ENCODE results near the gene ARVCF. TPM values are rescaled to one million over a fixed set of nuclear protein-coding genes. Genes with fewer than 3 reads are reported as not detected.

The ARVCF gene
- total RNA-seq, 1 donor from 2014 or later, result 18.7 TPM

DNA sequence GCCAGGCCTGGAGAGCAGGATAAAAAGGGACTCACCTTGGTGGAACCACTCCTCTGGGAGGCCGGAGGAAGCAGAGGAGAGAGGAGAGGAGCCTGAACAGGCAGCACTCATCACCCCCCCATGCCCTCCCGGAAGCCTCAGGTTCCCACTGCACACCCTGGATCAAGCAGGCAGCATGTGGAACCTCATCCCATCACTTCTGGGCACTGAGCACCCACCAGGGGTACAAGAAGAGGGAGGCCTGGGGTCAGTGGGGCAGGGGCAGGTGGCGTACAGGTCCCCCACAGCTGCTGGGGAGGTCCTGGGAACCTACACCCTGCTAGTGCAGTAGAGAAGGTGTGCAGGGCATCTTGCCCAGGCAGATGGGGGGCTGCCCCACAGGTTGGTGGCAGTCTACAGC is 40.0 kb downstream of the ARVCF start:
- DNase-seq (ENCODE audit: low spot score) (no peak), ATAC-seq (no peak)

DNA sequence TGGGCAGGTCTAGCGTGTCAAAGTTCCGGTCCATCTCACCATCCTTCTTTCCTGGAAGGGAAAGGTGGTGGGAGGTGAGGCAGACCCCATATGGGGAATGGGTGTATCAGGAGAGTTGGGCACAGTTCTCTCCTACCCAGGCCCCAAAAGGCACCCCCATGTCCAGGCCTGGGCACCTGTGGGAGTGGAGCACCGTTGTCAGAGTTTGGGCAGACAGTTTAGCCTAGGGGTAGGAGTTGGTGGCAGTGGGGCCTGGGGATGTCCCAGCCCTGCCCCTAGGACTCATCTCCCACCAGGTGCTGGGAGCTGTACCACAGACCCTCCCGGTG is 41.0 kb downstream of the ARVCF start:
- DNase-seq (ENCODE audit: low spot score) (no peak), ATAC-seq (no peak)

DNA sequence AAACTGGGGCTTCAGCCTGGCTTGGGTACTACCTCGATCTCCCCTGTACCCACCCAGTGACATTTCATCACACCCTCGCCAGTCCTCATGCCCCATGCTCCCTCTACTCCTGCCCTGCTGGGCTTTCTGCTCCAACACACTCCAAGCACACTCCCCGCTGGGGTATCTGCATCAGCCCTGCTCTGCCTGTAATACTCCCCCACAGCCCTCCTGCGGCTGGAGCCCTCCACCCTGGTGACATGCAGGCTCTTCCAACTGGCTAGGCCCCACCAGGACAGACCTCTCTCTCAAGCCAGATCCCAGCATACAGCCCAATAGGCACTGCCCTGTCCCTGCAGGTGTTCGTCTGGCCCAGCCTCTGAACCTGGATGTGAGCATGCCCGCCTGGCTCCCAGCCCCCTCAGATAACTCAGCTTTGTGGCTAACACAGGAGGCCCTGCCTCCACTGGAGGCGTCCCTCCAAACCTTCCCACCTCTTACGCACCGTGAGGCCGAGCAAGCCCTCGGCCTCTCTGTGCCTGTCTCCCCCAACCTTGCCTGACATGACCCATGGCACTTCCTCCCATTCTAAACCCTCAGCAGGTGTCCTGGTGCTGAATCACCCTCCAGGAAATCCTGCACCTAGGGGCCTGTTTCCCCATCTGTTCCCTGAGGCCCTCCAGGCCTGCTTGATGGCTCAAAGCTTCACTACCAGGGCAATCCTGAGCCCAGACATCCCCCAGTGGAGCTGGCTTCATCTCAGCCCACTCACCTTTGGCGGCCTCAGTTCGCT is 41.5 kb downstream of the ARVCF start:
- ATAC-seq (no peak), DNase-seq (ENCODE audit: low spot score) (no peak)

DNA sequence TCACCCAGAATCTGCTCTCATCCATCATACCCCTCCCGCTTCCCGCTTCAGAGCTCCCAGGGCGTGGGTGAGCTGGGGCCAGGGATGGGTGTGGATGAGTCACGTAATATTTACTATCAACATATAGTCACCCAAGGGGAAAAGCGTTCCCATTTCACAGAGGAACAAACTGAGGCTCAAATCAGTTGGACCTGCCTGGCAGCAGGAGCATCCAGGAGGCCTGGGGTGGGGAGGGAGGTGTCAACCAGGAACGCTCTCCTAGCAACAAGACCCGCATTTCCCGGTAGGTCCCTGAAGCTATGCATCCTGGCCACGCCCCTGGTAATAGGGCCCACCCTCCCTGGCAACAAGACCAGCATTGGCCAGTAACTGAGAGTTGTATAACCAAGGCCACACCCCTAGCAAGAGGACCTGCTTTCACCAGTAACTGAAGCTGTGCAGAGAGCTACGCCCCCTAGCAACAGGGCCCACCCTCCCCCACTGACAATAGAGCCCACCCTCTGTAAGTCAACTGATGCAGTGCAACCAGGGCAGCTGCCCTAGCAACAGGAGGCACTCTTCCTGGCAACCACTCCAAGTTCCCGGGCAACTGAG is 42.3 kb downstream of the ARVCF start:
- ATAC-seq (no peak), DNase-seq (ENCODE audit: low spot score) (no peak)

DNA sequence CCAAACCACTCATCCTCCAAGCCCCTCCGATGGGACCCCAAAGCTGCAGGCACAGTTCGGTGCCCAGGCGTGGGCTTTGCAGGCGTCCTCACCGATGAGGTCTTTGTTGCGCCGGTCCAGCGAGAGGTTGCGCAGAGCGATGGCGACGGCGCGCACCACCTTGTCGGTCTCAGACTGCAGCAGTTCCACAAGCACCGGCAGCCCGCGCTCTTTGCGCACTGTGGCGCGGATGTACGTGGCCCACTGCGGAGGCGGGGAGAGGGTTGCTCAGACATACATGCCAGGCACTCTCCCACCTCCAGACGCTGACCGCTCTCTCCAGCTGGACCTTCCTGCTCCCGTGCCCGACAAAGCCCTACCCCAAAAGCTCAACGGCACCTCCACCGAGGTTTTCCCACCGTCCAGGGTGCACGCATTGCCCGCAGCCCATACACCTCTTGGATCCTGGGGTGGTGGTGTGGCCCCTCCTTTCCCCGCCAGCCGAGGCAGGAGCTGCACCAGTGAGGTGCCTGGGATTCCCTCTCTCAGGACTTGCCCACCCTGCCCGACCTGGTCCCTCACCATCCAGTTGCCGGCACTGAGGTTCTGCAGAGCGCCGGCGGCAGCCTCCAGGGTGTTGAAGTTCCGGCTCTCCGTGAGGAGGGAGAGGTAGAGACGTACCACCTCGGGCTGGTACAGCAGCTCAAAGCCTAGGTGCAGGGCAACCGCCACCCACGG is 42.9 kb downstream of the ARVCF start:
- no peak for ATAC-seq

DNA sequence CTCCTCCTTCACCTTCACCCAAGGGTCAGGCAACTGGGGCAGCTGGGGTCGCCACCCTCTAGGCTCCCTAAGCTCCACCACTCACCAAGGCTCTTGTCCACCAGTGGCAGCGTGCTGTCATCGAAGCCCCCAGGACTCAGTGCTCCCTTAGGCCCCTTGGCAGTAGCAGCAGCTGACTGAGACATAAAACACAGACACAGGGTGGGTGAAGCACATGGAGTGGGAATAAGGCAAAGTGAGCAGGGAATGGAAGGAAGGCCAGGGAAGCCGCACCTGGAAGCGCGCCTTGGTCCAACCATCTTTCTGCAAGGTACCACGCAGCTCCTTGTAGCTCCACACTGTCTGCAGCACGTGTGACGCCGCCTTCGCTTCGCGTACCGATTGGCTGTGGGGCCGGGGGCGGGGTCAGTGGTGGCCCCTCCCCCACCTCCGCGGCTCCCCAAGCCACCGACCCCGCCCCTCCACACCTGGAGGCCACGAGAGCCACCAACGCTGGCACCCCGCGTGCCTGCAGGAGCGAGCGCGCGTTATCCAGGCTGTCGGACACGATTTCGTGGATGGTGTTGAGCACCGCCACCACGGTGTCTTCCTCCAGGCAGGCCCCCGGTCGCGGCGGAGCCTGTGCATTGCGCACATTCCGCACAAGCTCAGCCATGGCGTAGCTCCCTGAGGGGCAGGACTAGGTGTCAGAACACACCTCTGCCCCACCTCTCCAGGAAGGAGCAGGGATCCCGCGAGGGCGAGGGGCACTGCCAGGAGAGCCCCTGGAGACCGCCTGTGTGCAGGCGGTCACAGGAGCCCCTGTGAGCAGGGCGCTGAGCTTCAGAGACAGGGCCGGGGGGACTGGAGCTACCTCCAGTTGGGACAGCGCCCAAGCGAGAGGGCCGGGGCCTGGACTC is 43.7 kb downstream of the ARVCF start:
- ATAC-seq (no peak), DNase-seq (ENCODE audit: low spot score) (no peak)

More for the DNA sequence above, 42.9 kb downstream of the ARVCF start:
- no peak for DNase-seq (ENCODE audit: low spot score)

DNA sequence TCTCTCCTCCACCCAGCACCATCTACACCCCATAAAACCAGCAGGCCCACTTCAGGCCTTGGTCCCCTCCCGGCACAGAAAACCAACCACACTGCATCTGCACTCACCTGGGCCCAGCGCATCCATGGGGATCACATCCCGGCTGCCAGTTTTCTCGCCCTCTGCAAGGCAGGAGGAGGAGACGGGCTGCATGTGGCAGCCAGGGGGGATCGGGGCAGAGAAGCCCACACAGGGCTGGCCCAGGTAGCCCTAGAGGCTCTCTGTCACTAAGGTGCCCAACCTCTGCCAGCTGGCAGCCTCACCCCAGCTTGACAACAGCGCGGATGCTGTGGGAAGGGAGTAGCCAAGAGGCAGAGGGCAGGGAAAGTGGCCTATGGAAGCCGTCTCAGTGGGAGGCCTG is 44.4 kb downstream of the ARVCF start:
- no peak for ATAC-seq
- no peak for DNase-seq (ENCODE audit: low spot score)

DNA sequence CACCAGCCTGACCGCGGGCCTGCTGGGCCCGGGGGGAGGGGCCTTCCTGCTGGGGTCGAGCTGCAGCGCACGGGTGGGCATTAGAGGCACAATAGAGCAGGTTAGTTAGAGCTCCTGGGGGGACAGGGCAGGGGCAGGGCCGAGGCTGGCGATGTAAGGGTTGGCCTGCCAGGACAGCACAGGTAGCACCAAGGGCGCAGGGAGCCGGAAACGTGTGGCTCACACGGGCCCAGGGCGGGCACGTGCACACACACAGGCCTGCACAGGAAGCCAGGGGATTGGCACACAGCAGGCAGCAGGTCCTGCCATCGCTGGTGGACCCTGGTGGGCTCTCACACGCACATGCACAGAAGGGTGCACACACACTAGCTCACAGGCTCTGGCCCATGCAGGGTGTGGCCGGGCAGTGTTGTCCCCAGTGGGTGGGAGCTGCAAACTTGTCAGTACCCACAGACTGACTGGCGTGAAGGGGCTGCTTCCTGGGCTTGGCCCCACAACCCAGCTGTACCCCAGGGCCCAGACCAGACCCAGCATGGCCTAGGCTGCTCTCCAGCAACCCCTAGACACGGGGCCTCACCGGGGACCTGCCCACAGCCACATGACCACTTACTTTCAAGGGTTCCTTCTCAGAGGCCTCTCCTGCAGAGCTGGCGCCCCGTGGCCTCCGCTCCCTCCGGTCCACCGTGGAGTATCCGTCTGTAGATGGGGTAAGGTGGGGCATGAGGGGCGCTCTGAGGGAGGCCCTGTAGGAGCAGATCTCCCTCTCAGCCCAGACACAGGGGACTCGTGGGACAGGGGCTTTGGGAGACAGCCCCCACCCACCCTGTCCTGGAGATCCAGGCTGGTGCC is 45.1 kb downstream of the ARVCF start:
- DNase-seq (ENCODE audit: low spot score), result no peak
- peak; percentile 57 for ATAC-seq

DNA sequence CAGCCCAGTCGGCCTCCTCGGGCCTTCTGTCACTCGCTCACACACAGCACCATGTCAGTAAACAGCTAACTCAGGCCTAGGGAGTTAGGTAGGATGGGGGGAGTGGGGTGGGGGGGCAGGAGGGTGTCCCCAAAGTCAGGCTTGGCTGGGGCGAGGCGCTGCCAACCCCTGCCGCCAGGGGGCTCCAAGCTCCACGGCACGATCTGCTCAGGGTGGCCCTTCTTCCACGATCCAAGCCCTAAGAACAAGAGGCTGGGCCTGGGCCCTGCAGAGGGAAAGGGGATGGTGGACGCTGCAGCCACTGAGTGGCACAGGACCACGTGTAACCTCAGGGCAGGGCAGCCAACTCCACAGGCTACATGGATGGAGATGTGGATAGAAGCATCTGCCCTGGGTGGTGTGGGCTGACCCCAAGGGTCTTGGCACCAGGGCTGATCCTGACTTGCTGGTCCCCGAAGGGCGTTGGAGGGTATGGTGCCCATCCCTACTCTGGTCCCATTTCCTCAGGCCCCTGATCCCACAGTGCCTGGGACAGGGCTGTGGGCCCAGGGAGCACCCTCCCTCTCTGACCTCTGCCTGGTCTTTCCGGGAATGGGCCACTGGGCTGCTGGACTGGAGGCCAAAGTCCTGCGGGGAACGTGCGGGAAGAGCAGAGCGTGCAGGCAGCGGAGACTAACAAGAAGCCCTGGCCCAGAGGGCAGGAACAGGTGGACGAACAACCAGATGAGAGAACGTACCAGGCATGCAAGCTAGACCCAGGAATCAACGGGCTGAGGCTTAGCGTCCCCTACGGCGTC is 45.9 kb downstream of the ARVCF start:
- peak; percentile 92 for DNase-seq (ENCODE audit: low spot score)
- peak; percentile 73 for ATAC-seq

DNA sequence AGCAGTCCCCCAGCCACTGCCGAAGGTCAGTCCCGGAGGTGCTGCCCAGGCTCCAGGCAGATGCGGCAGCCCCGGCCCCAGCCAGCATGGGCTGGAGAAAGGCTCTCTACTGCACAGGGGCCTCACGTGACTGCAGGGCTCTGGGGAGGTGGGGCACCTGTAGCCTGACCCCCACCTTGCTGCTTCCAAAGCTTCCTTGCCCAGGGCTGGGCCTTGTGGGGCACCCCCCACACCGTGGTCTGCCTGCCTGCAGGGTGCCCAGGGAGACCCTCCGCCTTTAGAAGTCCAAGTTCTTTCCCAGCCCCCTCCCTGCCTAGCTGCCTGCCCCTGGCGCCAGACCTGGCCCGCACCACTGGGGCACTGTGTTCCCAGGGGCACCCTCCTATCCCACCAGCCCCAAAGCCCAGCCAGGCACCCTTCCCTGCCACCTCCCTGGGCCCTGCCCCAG is 46.6 kb downstream of the ARVCF start:
- no peak for DNase-seq (ENCODE audit: low spot score)
- peak; percentile 3 for ATAC-seq

DNA sequence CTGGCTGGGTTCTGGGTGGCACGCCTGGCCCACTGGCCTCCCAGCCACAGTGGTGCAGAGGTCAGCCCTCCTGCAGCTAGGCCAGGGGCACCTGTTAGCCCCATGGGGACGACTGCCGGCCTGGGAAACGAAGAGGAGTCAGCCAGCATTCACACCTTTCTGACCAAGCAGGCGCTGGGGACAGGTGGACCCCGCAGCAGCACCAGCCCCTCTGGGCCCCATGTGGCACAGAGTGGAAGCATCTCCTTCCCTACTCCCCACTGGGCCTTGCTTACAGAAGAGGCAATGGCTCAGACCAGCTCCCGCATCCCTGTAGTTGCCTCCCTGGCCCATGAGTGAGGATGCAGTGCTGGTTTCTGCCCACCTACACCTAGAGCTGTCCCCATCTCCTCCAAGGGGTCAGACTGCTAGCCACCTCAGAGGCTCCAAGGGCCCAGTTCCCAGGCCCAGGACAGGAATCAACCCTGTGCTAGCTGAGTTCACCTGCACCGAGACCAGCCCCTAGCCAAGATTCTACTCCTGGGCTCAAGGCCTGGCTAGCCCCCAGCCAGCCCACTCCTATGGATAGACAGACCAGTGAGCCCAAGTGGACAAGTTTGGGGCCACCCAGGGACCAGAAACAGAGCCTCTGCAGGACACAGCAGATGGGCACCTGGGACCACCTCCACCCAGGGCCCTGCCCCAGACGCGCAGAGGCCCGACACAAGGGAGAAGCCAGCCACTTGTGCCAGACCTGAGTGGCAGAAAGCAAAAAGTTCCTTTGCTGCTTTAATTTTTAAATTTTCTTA is 47.3 kb downstream of the ARVCF start:
- DNase-seq (ENCODE audit: low spot score) (no peak), ATAC-seq (no peak)

DNA sequence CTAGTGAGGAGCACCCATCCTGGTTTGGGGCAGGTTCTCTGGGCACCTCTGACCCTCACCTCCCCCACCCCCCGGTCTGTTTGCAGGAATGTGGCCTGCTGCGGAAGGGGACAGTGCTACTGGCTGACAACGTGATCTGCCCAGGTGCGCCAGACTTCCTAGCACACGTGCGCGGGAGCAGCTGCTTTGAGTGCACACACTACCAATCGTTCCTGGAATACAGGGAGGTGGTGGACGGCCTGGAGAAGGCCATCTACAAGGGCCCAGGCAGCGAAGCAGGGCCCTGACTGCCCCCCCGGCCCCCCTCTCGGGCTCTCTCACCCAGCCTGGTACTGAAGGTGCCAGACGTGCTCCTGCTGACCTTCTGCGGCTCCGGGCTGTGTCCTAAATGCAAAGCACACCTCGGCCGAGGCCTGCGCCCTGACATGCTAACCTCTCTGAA is 48.2 kb downstream of the ARVCF start:
- ATAC-seq (peak; percentile 22), DNase-seq (ENCODE audit: low spot score) (peak; percentile 73)

DNA sequence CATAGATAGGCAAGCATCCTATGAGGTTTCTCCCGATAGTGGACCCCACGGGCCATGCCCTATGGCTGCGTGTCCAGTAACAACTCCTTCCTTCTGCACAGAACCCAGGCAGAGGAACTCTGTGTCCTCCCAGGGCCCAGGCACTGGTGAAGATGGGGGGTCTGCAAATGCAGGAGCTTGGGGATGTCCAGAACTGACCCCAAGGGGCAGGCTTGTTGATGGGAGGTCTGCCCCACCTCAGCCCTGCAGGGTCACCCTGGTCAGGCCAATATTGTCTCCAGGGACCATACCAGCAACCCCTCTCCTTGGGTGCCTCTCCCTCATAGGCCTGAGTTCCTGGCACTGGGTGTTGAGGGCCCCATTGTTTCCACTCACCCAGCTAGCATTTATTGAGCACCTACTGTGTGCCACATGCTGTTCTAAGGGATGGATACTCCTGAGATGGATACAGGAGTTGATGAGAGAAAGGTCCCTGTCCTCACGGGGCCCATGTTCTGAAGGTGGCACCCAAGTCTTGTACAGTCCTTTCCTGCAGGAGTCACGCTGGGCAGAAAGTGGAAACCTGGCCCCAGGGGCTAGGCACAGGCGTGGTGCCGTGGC is 48.7 kb downstream of the ARVCF start:
- DNase-seq (ENCODE audit: low spot score) (no peak), ATAC-seq (no peak)

DNA sequence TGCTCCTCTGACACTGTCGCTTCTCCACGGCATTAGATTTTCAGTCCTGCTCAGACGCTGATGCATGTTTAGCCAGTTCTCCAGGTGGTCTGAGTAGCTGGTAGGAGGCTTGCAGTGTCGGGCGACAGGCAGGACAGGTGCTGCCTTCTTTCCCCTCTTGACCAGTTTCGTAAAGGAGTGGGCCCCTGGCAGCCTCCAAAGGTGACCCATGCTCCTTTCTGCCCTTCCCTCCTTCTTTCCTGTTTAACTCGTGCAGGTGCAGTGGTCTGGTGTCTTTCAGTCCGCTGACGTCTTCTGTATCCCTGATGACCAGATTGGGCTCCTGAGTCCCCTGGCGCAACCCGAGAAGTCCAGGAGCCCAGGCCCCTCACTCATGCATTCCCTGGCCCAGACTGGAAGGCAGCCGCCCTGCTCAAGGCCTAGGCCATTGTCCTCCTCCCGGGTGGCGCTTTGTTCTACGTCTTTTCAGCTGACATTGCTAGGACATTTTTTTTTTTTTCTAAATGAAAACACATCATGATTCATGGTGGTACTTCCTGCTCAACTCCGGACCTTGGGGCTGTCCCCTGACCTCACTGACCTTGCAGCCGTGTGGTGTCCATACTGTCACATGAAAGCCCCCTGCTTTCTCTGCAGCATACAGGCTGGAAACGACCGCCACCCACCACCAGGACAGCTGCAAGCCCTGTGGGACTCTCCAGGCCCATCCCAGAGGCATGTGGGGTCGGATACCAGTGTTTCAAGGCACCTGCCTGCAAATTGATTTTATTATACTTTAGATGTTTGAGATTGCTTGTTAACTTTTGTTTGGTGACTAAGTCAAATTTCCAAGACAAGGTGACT is 49.5 kb downstream of the ARVCF start:
- DNase-seq (ENCODE audit: low spot score), result no peak
- ATAC-seq, result no peak

DNA sequence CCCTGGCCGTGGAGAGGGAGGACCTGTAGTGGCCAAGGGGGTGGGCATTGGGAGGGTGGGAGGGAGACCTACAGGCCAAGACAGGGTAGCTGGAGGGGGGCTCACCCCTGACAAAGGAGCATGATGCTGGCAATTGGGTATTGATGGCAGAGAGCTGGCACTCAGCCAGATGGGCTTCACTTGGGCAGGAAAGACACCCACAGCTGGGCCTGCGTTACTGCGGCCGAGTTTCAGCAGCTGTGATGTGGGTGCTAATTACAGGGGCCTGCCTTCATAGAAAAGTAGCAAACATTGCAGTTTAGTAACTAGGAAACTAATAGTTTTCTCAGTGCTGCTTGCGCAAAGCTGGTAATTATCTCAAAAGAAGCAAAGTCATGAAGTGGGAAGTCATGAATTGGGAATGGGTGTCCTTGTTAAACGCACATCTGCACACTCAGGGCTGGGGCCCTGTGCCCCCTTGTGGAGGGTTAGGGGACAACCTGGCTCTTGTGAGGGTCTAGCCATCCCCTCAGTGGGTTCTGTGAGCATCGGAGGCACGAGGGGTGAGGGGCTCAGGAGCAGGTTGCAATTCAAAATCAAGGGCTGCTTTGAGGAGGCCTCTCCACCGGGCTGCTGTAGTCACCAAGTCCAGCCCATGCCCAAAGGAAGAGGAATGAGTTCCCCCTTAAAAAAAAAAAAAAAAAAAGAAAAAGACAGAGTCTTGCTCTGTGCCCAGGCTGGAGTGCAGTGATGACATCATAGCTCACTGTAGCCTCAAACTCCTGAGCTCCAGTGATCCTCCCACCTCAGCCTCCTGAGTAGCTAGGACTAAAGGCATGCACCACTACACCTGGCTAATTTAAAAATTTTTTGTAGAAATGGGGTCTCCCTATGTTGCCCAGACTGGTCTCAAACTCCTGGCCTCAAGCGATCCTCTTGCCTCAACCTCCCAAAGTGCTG is 50.6 kb downstream of the ARVCF start:
- ATAC-seq, result no peak
- DNase-seq (ENCODE audit: low spot score), result no peak

Data from left lobe of liver (tissue), 2 donors.